Body of pancreas (tissue), 4 donors: ENCODE results near the gene PROM2.

Experiments used
- CTCF ChIP-seq, 7 experiments: fragments of 450-650 bp in 4 of 7; fragments of 200-600 bp in 3 of 7; sonication (generic) in 3 of 7; IDR thresholded peaks; one replicate each; pipeline ENCODE4 v1.5.1; 2016 to 2019; ENCODE audit warnings: antibody characterized with exemption in 7 of 7
- POLR2A ChIP-seq, 3 donors: fragments of 450-650 bp; IDR thresholded peaks; one replicate each; pipeline ENCODE4 v1.6.1; 2016; ENCODE audit warnings: antibody characterized with exemption in 3 of 3, mild to moderate bottlenecking in 2 of 3

- no peak for TF ChIP-seq POLR2A (IDR thresholded peaks at IDR 0.05)
- no peak for TF ChIP-seq CTCF (IDR thresholded peaks at IDR 0.05)
Observed at GRCh38 chr2:95291222-95291621, 17.0 kb downstream of the PROM2 start.
